PFSK-1 (cell line): ENCODE measurements around the gene VGLL4.

Experiments used
- FOXP2 ChIP-seq: optimal IDR thresholded peaks from 2 replicates; pipeline ENCODE3; 2011; ENCODE audit warnings: borderline replicate concordance, control low read depth, inconsistent platforms; ENCODE audit not compliant: insufficient read depth; ENCODE audit errors: extremely low read length, extremely low read depth
- POLR2AphosphoS5 ChIP-seq: IDR thresholded peaks from 2 replicates; pipeline ENCODE4 v1.6.1; 2012; ENCODE audit warnings: low read depth, mild to moderate bottlenecking, control low read depth, low read length, moderate library complexity
- REST ChIP-seq, 2 experiments: IDR thresholded peaks; 2 replicates each; pipeline versions ENCODE4 v1.6.1 to v1.8.0; 2011 to 2012; ENCODE audit warnings: low read depth in 2 of 2, low read length in 2 of 2, control low read depth in 1 of 2, inconsistent platforms in 1 of 2, mild to moderate bottlenecking in 1 of 2, moderate library complexity in 1 of 2; ENCODE audit not compliant: insufficient read depth in 1 of 2
- SIN3A ChIP-seq: IDR thresholded peaks from 2 replicates; pipeline ENCODE4 v1.6.1; 2012; ENCODE audit warnings: mild to moderate bottlenecking, low read length, moderate library complexity, borderline replicate concordance; ENCODE audit not compliant: insufficient read depth
- TAF1 ChIP-seq: IDR thresholded peaks from 2 replicates; pipeline ENCODE4 v1.6.1; 2012; ENCODE audit warnings: low read length, control low read depth, borderline replicate concordance; ENCODE audit not compliant: insufficient read depth

VGLL4 gene

GRCh38 chr3:11532931-11533391, 110.8 kb downstream of the VGLL4 start:
- TF ChIP-seq REST (IDR thresholded peaks at IDR 0.05; ENCODE audit: insufficient read depth in 1 of 2, low read depth in 2 of 2, low read length in 2 of 2) (no peak), TAF1 (no peak), FOXP2 (no peak), SIN3A (no peak), POLR2AphosphoS5 (no peak)

GRCh38 chr3:11530153-11530721, 113.5 kb downstream of the VGLL4 start:
- no peak for TF ChIP-seq SIN3A
- TF ChIP-seq TAF1: no peak
- no peak for TF ChIP-seq REST (IDR thresholded peaks at IDR 0.05; ENCODE audit: insufficient read depth in 1 of 2, low read depth in 2 of 2, low read length in 2 of 2)
- TF ChIP-seq POLR2AphosphoS5: no peak
- no peak for TF ChIP-seq FOXP2

- no peak for TF ChIP-seq REST (IDR thresholded peaks at IDR 0.05; ENCODE audit: insufficient read depth in 1 of 2, low read depth in 2 of 2, low read length in 2 of 2)
- no peak for TF ChIP-seq TAF1
- TF ChIP-seq FOXP2: no peak
- no peak for TF ChIP-seq SIN3A
- no peak for TF ChIP-seq POLR2AphosphoS5
Observed at GRCh38 chr3:11529281-11529680, 114.4 kb downstream of the VGLL4 start.

- no peak for TF ChIP-seq REST (IDR thresholded peaks at IDR 0.05; ENCODE audit: insufficient read depth in 1 of 2, low read depth in 2 of 2, low read length in 2 of 2)
- TF ChIP-seq FOXP2: no peak
- TF ChIP-seq POLR2AphosphoS5: no peak
- TF ChIP-seq TAF1: no peak
- no peak for TF ChIP-seq SIN3A
Observed at GRCh38 chr3:11523572-11524101, 120.1 kb downstream of the VGLL4 start.
